ENCODE results near the gene RASD2.

- TF ChIP-seq E2F5 (CRISPR knock-in tag; IDR thresholded peaks at IDR 0.05) (no peak), IRF1 (CRISPR knock-in tag; IDR thresholded peaks at IDR 0.05) (no peak), E2F1 (CRISPR knock-in tag; IDR thresholded peaks at IDR 0.05) (no peak), CTCF (IDR thresholded peaks at IDR 0.05) (no peak), NR3C1 (CRISPR knock-in tag; conservative IDR thresholded peaks at IDR 0.05; ENCODE audit: low read depth) (no peak), ZNF512 (CRISPR knock-in tag; IDR thresholded peaks at IDR 0.05; ENCODE audit: borderline replicate concordance) (no peak), SP1 (CRISPR knock-in tag; conservative IDR thresholded peaks at IDR 0.05) (no peak), PRRX2 (CRISPR knock-in tag; IDR thresholded peaks at IDR 0.05) (no peak), TEAD4 (CRISPR knock-in tag; IDR thresholded peaks at IDR 0.05) (no peak), JUN (CRISPR knock-in tag; IDR thresholded peaks at IDR 0.05) (no peak)
Observed at GRCh38 chr22:35569916-35570315, 29.3 kb downstream of the RASD2 start.
